HepG2 (cell line): Measurements from ENCODE around the gene NEURL1B. TPM values are rescaled to one million over a fixed set of nuclear protein-coding genes. Genes with fewer than 3 reads are reported as not detected.
"Not testable (repeated sequence)": the region's sequence is repeated elsewhere in the genome, so short reads cannot be mapped to it uniquely, and the experiment has no call there.

Experiments
- ATAC-seq: fragments of 200-7000 bp; cut with Tn5 transposase; 3 replicates; pipeline ENCODE4 v1.9.1; 2020; ENCODE audit warnings: mild to moderate bottlenecking, moderate library complexity
- BruUV-seq: library from RNA; stranded (reverse); fragments of 400-500 nt; replicated peaks from 2 replicates; lab custom pipeline; 2021; lab: Mats Ljungman, UMichigan
- CTCF ChIA-PET: fragments of 300-600 bp; formaldehyde crosslinking; extraction: SDS; loops from one replicate; lab custom pipeline; 2021; ENCODE audit warnings: low total read pairs, inconsistent platforms, low intra/inter-chr PET ratio; lab: Yijun Ruan, JAX
- POLR2A ChIA-PET: fragments of 350-600 bp; sonication (Branson Sonifier 250); formaldehyde crosslinking; loops from one replicate; lab custom pipeline; 2020; ENCODE audit warnings: antibody characterized with exemption, inconsistent platforms; lab: Yijun Ruan, JAX
- DNase-seq: peaks from one replicate; pipeline ENCODE4 v3.0.0-alpha.2; 2015; ENCODE audit warnings: low spot score
- FAIRE-seq: peaks from 3 replicates; lab custom pipeline; 2011; peaks lifted over from hg19 to GRCh38; lab: Jason Lieb, UNC
- H2AFZ ChIP-seq: one replicate; pipeline ENCODE4 v1.6.1; 2011; ENCODE audit warnings: low read length, inconsistent platforms
- H3K27ac ChIP-seq: fragments of 300-600 bp; 3 replicates; pipeline ENCODE4 v1.8.0; 2011; ENCODE audit warnings: mixed run types, mild to moderate bottlenecking, mixed read lengths, low read length, inconsistent platforms; ENCODE audit not compliant: insufficient read depth; ENCODE audit errors: extremely low read length
- H3K27me3 ChIP-seq, 2 experiments: fragments of 200-600 bp in 1 of 2; 2 replicates in 1 of 2; 3 replicates in 1 of 2; pipeline versions ENCODE4 v1.6.0 to v1.8.0; 2011; ENCODE audit warnings: low read length in 2 of 2, mild to moderate bottlenecking in 2 of 2, moderate library complexity in 2 of 2, inconsistent platforms in 1 of 2; ENCODE audit not compliant: insufficient read depth in 2 of 2, control insufficient read depth in 1 of 2
- H3K36me3 ChIP-seq, 2 experiments: fragments of 200-600 bp in 1 of 2; replicated peaks in 1 of 2; 2 replicates in 1 of 2; 3 replicates in 1 of 2; pipeline versions ENCODE4 v1.5.1 to v1.8.0; 2011; ENCODE audit warnings: low read length in 2 of 2, inconsistent platforms in 1 of 2; ENCODE audit not compliant: insufficient read depth in 2 of 2, control insufficient read depth in 1 of 2
- H3K4me1 ChIP-seq: 2 replicates; pipeline ENCODE4 v1.5.1; 2012; ENCODE audit warnings: low read length, inconsistent platforms; ENCODE audit not compliant: insufficient read depth
- H3K4me2 ChIP-seq: 2 replicates; pipeline ENCODE4 v1.6.0; 2011; ENCODE audit warnings: low read depth, low read length, inconsistent platforms
- H3K4me3 ChIP-seq, 3 experiments: fragments of 200-600 bp in 1 of 3; sonication (generic), shearing (Covaris generic) in 1 of 3; replicated peaks in 1 of 3; 2 replicates each; pipeline ENCODE4 v1.5.1; 2011 to 2016; ENCODE audit warnings: low read length in 3 of 3, inconsistent platforms in 2 of 3, low read depth in 2 of 3, mild to moderate bottlenecking in 2 of 3, control low read depth in 1 of 3, mixed read lengths in 1 of 3; ENCODE audit not compliant: insufficient read depth in 1 of 3
- H3K79me2 ChIP-seq: one replicate; pipeline ENCODE4 v1.6.1; 2011; ENCODE audit warnings: low read length, inconsistent platforms; ENCODE audit not compliant: insufficient read depth
- H3K9ac ChIP-seq: 2 replicates; pipeline ENCODE4 v1.6.0; 2011; ENCODE audit warnings: mild to moderate bottlenecking, low read depth, low read length, inconsistent platforms; ENCODE audit not compliant: insufficient read depth
- H3K9me3 ChIP-seq: 2 replicates; pipeline ENCODE4 v1.5.1; 2012; ENCODE audit warnings: mild to moderate bottlenecking, low read length
- H4K20me1 ChIP-seq: 2 replicates; pipeline ENCODE4 v1.6.0; 2011; ENCODE audit warnings: inconsistent platforms, mild to moderate bottlenecking, low read length, moderate library complexity; ENCODE audit not compliant: insufficient read depth
- AGO2 ChIP-seq: fragments of 200-400 bp; formaldehyde crosslinking; optimal IDR thresholded peaks from 2 replicates; pipeline ENCODE3; 2017; ENCODE audit warnings: mild to moderate bottlenecking, low read depth, low read length, moderate library complexity
- ZFP91 ChIP-seq: sonication (generic); formaldehyde crosslinking; IDR thresholded peaks from 2 replicates; pipeline ENCODE4 v1.9.0; 2022; ENCODE audit warnings: missing genetic modification reagents, mild to moderate bottlenecking, borderline replicate concordance
- ZNF44 ChIP-seq: sonication (generic); formaldehyde crosslinking; IDR thresholded peaks from 2 replicates; pipeline ENCODE4 v1.5.1; 2020; ENCODE audit warnings: mild to moderate bottlenecking, missing genetic modification reagents
- ZNF672 ChIP-seq: sonication (generic); formaldehyde crosslinking; IDR thresholded peaks from 2 replicates; pipeline ENCODE4 v1.8.1; 2022; ENCODE audit warnings: missing genetic modification reagents
- ZNF687 ChIP-seq: sonication (generic); formaldehyde crosslinking; IDR thresholded peaks from 2 replicates; pipeline ENCODE4 v1.5.1; 2020; ENCODE audit warnings: mild to moderate bottlenecking, missing genetic modification reagents, moderate library complexity
- WGBS: methylation state at CpG from one replicate; pipeline ENCODE4 v1.1.6; 2017; ENCODE audit warnings: low lambda C conversion rate; 5-methylcytosine and 5-hydroxymethylcytosine counted together
- in situ Hi-C: cut with HindIII; loops from 2 replicates; pipeline ENCODE4 v1.10.0; 2017; ENCODE audit warnings: low pct_unique_long_range_greater_than_20kb; ENCODE audit not compliant: extremely low pct_ligation_motif_present
- intact Hi-C: fragments of 100-400 bp; cut with micrococcal nuclease; formaldehyde crosslinking; loops from one replicate; pipeline ENCODE4 v1.10.0; 2022; ENCODE audit not compliant: unreplicated experiment
- polyA plus RNA-seq, 8 experiments: library from polyadenylated mRNA; depleted of rRNA in 3 of 8; stranded (reverse) in 7 of 8; unstranded in 1 of 8; fragments of >200 nt; fragmentation: Illumina TruSeq in 4 of 8; extraction: Trizol in 4 of 8; gene quantifications; 2 replicates each; pipeline versions ENCODE4 v1.2.1 to v1.2.3, GENCODE V29; 2011 to 2016; ENCODE audit warnings: low read depth in 4 of 8, missing spikeins in 1 of 8, mixed read lengths in 1 of 8; ENCODE audit not compliant: insufficient read depth in 1 of 8
- total RNA-seq, 5 experiments: library from RNA; depleted of rRNA; stranded (reverse); fragments of >200 nt; fragmentation: Illumina TruSeq; extraction: Trizol; gene quantifications; 2 replicates each; pipeline ENCODE4 v1.2.3, GENCODE V29; 2016; ENCODE audit warnings: low read depth in 1 of 5

Gene NEURL1B
- total and polyA plus RNA-seq, 2 of the 13 experiments (the other 11 are each of a cell fraction or from before 2014, with no cell fraction given) = 0.09 to 0.13 TPM

- TF ChIP-seq ZFP91 (CRISPR knock-in tag) (no peak), ZNF44 (no peak), AGO2 (no peak), ZNF687 (CRISPR knock-in tag) (no peak), ZNF672 (CRISPR knock-in tag) (no peak)
- TF ChIP-seq, all 625 proteins: peak for 0
These were observed 7.7 kb downstream of the NEURL1B start (continued) for GRCh38 chr5:172648755-172649154.

GRCh38 chr5:172656496-172656895 lies 15.4 kb downstream of the NEURL1B start:
- CTCF ChIA-PET, intact Hi-C loops, POLR2A ChIA-PET: not testable (repeated sequence)

GRCh38 chr5:172657524-172658233 lies 16.6 kb downstream of the NEURL1B start:
- CTCF ChIA-PET, POLR2A ChIA-PET, ATAC-seq: not testable (repeated sequence)

More at GRCh38 chr5:172656496-172656895, 15.4 kb downstream of the NEURL1B start:
- in situ Hi-C loops, ATAC-seq, H3K4me3 ChIP-seq, H3K9me3 ChIP-seq, H3K4me2 ChIP-seq, H3K9ac ChIP-seq, FAIRE-seq, BruUV-seq, H3K27ac ChIP-seq, H3K36me3 ChIP-seq, H4K20me1 ChIP-seq, H3K79me2 ChIP-seq, DNase-seq, H3K27me3 ChIP-seq, H2AFZ ChIP-seq: not testable (repeated sequence)
- WGBS = 82% methylated on average over 13 of the region's 13 CpGs
- peaks cover 35% of the 10 kb centered on the region for H3K4me1 ChIP-seq

More at GRCh38 chr5:172657524-172658233, 16.6 kb downstream of the NEURL1B start:
- H3K9ac ChIP-seq, FAIRE-seq, H3K27me3 ChIP-seq, H2AFZ ChIP-seq, H3K4me2 ChIP-seq, BruUV-seq, H4K20me1 ChIP-seq, H3K79me2 ChIP-seq, H3K36me3 ChIP-seq, intact Hi-C loops, H3K4me3 ChIP-seq, DNase-seq, H3K9me3 ChIP-seq, H3K27ac ChIP-seq, in situ Hi-C loops: not testable (repeated sequence)
- H3K4me1 ChIP-seq = peaks cover 46% of the 10 kb centered on the region
- WGBS = 89% methylated on average over 17 of the region's 17 CpGs
